Transverse colon (tissue), 4 donors: Measurements from ENCODE around the gene WDR5B. TPM values are rescaled to one million over a fixed set of nuclear protein-coding genes. Genes with fewer than 3 reads are reported as not detected.

Experiments used
- DNase-seq: peaks from one replicate; pipeline ENCODE4 v3.0.0-alpha.2; 2019
- H3K27ac ChIP-seq, 4 donors: fragments of 200-600 bp; sonication (generic); 2 replicates each; pipeline ENCODE4 v1.5.1; 2016 to 2018; ENCODE audit warnings: inconsistent platforms in 4 of 4
- H3K27me3 ChIP-seq: fragments of 200-600 bp; sonication (generic); 2 replicates; pipeline ENCODE4 v1.5.1; 2017; ENCODE audit warnings: inconsistent platforms
- H3K36me3 ChIP-seq, 4 donors: fragments of 200-600 bp; sonication (generic); 2 replicates each; pipeline ENCODE4 v1.5.1; 2017 to 2019; ENCODE audit warnings: inconsistent platforms in 4 of 4
- H3K4me1 ChIP-seq, 4 donors: fragments of 200-600 bp; sonication (generic); 2 replicates each; pipeline ENCODE4 v1.5.1; 2017 to 2020; ENCODE audit warnings: inconsistent platforms in 4 of 4
- H3K4me3 ChIP-seq, 4 donors: fragments of 200-600 bp; sonication (generic); 1 replicate in 1 of 4; 2 replicates in 3 of 4; pipeline versions ENCODE4 v1.5.1 to v1.6.1; 2017 to 2019; ENCODE audit warnings: inconsistent platforms in 4 of 4
- H3K9me3 ChIP-seq, 2 donors: fragments of 200-600 bp; sonication (generic); 2 replicates each; pipeline ENCODE4 v1.5.1; 2017 to 2019; ENCODE audit warnings: inconsistent platforms in 2 of 2
- EP300 ChIP-seq: sonication (generic); formaldehyde crosslinking; IDR thresholded peaks from one replicate; pipeline ENCODE4 v1.6.1; 2017; ENCODE audit warnings: antibody characterized with exemption, low read depth
- POLR2A ChIP-seq: fragments of 450-650 bp; IDR thresholded peaks from one replicate; pipeline ENCODE4 v1.6.1; 2016; ENCODE audit warnings: antibody characterized with exemption, mild to moderate bottlenecking, moderate library complexity
- POLR2AphosphoS5 ChIP-seq, 3 donors: sonication (generic); formaldehyde crosslinking; IDR thresholded peaks; one replicate each; pipeline ENCODE4 v1.6.1; 2016; ENCODE audit warnings: antibody characterized with exemption in 3 of 3
- WGBS, 2 donors: methylation state at CpG; one replicate each; pipeline ENCODE4 v1.1.5; 2018; ENCODE audit warnings: low coverage in 1 of 2; 5-methylcytosine and 5-hydroxymethylcytosine counted together
- in situ Hi-C, 4 donors: fragments of 200-750 bp; cut with MboI; loops; one replicate each; pipeline versions ENCODE4 v1.15.0 to v1.15.1; 2017; ENCODE audit warnings: low sequenced_read_pairs in 3 of 4, low pct_ligation_motif_present in 1 of 4, low pct_unique_long_range_greater_than_20kb in 1 of 4
- intact Hi-C: fragments of 100-400 bp; cut with DNase I; formaldehyde crosslinking; loops from one replicate; pipeline ENCODE4 v1.15.1; 2023; ENCODE audit warnings: low total_unique reads
- total RNA-seq, 4 donors: library from RNA; depleted of rRNA; stranded (reverse); fragments of >200 nt; gene quantifications; one replicate each; pipeline ENCODE4 v1.1.0, GENCODE V29; 2016
- TF ChIP-seq, protein P1 (sequence below), 5 experiments: fragments of 200-600 bp in 3 of 5; fragments of 450-650 bp in 2 of 5; sonication (generic) in 3 of 5; IDR thresholded peaks; 1 replicate in 2 of 5; 2 replicates in 3 of 5; pipeline ENCODE4 v1.5.1; 2016 to 2017; ENCODE audit warnings: antibody characterized with exemption in 5 of 5, inconsistent platforms in 3 of 5, mild to moderate bottlenecking in 2 of 5, moderate library complexity in 1 of 5

WDR5B gene
- total RNA-seq, 4 donors from 2014 or later: 2.2 to 2.6 (median 2.5) TPM; not detected in 1

DNA sequence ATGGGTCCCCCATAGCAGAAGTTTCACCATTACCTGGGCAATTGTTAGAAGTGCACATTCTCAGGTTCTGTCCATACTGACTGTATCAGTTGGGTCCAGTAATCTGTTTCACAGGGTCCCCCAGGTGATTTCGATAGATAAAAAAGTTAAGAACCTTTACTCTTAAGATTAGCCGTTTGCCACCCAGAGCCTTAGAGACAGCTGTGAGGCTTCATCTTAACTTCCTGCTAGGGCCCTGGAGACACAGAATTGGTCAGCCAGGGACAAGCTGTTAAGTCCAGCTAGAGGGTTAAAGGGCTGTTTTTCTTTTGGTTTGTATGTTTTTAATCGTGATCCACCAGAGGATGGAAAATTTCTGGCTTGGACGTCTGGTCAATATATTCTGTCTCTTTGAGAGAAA is 25.2 kb downstream of the WDR5B start:
- Histone ChIP-seq H3K9me3 (no peaks in the 10 kb centered on the region), H3K4me3 (no peak overlapping the region), H3K36me3 (peaks cover 0 to 7% (median 0%) of the 10 kb centered on the region in 4 donors), H3K27me3 (no peaks in the 10 kb centered on the region), H3K4me1 (peaks cover 4 to 40% (median 14%) of the 10 kb centered on the region in 4 donors), H3K27ac (peak overlapping the region in 2 of 4 donors; percentile 2 to 14)
- no peak for DNase-seq
- intact Hi-C loops (loop anchor here (5.0 kb wide), 1 partner anchor 292 kb away; the partner anchor contains the start of gene PARP14), in situ Hi-C loops (loop anchor here in 2 of 4 donors (10.0 to 25.0 kb wide), 2 partner anchors 284 to 297 kb away; partner anchors contain the start of gene PARP14 (in 1 of the 2))
- TF ChIP-seq EP300 (no peak), POLR2AphosphoS5 (IDR thresholded peaks at IDR 0.05) (no peak), POLR2A (no peak)
- TF ChIP-seq, protein P1, sequence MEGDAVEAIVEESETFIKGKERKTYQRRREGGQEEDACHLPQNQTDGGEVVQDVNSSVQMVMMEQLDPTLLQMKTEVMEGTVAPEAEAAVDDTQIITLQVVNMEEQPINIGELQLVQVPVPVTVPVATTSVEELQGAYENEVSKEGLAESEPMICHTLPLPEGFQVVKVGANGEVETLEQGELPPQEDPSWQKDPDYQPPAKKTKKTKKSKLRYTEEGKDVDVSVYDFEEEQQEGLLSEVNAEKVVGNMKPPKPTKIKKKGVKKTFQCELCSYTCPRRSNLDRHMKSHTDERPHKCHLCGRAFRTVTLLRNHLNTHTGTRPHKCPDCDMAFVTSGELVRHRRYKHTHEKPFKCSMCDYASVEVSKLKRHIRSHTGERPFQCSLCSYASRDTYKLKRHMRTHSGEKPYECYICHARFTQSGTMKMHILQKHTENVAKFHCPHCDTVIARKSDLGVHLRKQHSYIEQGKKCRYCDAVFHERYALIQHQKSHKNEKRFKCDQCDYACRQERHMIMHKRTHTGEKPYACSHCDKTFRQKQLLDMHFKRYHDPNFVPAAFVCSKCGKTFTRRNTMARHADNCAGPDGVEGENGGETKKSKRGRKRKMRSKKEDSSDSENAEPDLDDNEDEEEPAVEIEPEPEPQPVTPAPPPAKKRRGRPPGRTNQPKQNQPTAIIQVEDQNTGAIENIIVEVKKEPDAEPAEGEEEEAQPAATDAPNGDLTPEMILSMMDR (IDR thresholded peaks at IDR 0.05): no peak
- WGBS, 2 donors: 43 to 63% methylated on average over 2 to 4 of the region's 4 CpGs

DNA sequence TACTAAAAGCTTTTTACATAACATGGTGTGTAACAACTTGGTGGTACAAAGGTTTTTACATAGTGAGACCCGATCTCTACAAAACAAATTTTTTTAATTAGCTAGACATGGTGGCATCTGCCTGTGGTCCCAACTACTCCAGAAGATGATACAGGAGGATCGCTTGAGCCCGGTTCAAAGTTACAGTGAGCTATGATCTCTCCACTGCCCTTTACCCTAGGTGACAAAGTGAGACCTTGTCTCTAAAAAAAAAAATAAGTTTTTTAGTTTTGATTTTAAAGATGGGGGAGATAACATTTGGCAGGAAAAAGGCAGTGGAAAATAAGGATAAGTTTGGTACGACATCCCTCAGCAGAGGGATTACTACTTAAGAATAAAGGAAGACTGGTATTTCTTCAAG is 26.0 kb downstream of the WDR5B start:
- in situ Hi-C loops (loop anchor here in 3 of 4 donors (10.0 to 25.0 kb wide), 2 partner anchors 285 to 297 kb away; partner anchors contain the start of gene PARP14 (in 1 of the 3)), intact Hi-C loops (loop anchor here (5.0 kb wide), 1 partner anchor 292 kb away; the partner anchor contains the start of gene PARP14)
- no peak for TF ChIP-seq EP300
- TF ChIP-seq, protein P1 (IDR thresholded peaks at IDR 0.05): no peak
- TF ChIP-seq POLR2A: no peak
- TF ChIP-seq POLR2AphosphoS5 (IDR thresholded peaks at IDR 0.05): no peak
- Histone ChIP-seq H3K4me3 (no peak overlapping the region), H3K36me3 (peaks cover 0 to 3% (median 0%) of the 10 kb centered on the region in 4 donors), H3K27ac (peak overlapping the region in 2 of 4 donors; percentile 2 to 14), H3K27me3 (no peaks in the 10 kb centered on the region), H3K9me3 (no peaks in the 10 kb centered on the region), H3K4me1 (peaks cover 4 to 48% (median 16%) of the 10 kb centered on the region in 4 donors)
- no peak for DNase-seq
- 86 to 92% methylated on average over 4 of the region's 4 CpGs for WGBS, 2 donors

DNA sequence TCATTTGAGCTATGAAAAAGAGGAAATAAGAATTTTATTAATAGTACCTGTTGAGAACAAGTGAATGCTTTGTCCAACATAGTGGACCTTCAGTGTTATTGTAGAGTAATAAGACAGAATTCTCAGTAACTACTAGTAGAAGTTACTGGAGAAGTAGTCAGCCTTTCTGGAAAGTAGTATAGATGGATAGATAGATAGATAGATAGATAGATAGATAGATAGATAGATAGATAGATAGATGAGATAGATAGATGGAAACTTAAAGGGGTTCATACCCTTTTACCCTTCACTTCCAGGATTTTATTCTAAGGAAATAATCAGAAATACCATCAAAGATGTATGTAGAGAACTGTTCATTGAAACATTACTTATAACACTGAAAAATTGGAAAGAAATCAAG is 26.7 kb downstream of the WDR5B start:
- TF ChIP-seq EP300: no peak
- no peak for TF ChIP-seq POLR2AphosphoS5 (IDR thresholded peaks at IDR 0.05)
- TF ChIP-seq POLR2A: no peak
- TF ChIP-seq, protein P1 (IDR thresholded peaks at IDR 0.05): no peak
- Histone ChIP-seq H3K9me3 (no peaks in the 10 kb centered on the region), H3K36me3 (no peaks in the 10 kb centered on the region), H3K27me3 (no peaks in the 10 kb centered on the region), H3K27ac (no peak overlapping the region), H3K4me3 (no peak overlapping the region), H3K4me1 (peaks cover 4 to 52% (median 18%) of the 10 kb centered on the region in 4 donors)
- DNase-seq: no peak
- intact Hi-C loops: no loop called here
- in situ Hi-C loops: loop anchor here in 2 of 4 donors (10.0 to 25.0 kb wide), 2 partner anchors 286 to 298 kb away; partner anchors contain the start of gene PARP14 (in 1 of the 2)

DNA sequence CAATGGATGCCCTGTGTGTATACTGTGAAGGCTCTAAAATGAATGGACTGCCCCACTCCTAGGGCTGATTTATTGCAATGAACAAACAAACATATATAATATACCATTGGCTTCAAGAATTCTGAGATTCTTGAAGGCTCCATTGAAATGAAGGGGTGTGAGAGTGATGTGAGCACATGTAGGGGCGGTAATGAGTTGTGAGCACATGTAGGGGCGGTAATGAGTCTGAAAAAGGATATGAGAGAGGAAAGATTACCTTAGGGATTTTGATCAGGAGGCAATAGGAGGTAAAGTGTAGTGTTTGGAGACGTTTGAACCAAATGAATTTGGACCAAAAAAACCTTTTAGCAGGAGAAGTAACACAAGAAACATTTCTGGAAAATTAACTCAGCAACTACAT is 28.2 kb downstream of the WDR5B start:
- no peaks in the 10 kb centered on the region for H3K9me3 ChIP-seq
- DNase-seq: no peak
- TF ChIP-seq, protein P1 (IDR thresholded peaks at IDR 0.05): no peak
- TF ChIP-seq EP300 (no peak), POLR2A (no peak), POLR2AphosphoS5 (IDR thresholded peaks at IDR 0.05) (no peak)
- peak overlapping the region in 1 of 4 donors; percentile 3 for H3K4me3 ChIP-seq
- H3K4me1 ChIP-seq: peaks cover 0 to 47% (median 13%) of the 10 kb centered on the region in 4 donors
- in situ Hi-C loops (loop anchor here in 2 of 4 donors (10.0 to 25.0 kb wide), 2 partner anchors 287 to 300 kb away; partner anchors contain the start of gene PARP14 (in 1 of the 2)), intact Hi-C loops (no loop called here)
- WGBS, 2 donors: 82 to 84% methylated on average over 3 of the region's 3 CpGs
- no peaks in the 10 kb centered on the region for H3K36me3 ChIP-seq
- no peaks in the 10 kb centered on the region for H3K27me3 ChIP-seq
- H3K27ac ChIP-seq: no peak overlapping the region
